Measurements from ENCODE around the gene ZC3H18. TPM values are rescaled to one million over a fixed set of nuclear protein-coding genes. Genes with fewer than 3 reads are reported as not detected.
A peak's percentile ranks its signal among the peaks of the same experiment; 100 is the strongest.

Gene ZC3H18
- total RNA-seq, 2 donors from 2014 or later: 7.9 to 10.0 TPM

DNA sequence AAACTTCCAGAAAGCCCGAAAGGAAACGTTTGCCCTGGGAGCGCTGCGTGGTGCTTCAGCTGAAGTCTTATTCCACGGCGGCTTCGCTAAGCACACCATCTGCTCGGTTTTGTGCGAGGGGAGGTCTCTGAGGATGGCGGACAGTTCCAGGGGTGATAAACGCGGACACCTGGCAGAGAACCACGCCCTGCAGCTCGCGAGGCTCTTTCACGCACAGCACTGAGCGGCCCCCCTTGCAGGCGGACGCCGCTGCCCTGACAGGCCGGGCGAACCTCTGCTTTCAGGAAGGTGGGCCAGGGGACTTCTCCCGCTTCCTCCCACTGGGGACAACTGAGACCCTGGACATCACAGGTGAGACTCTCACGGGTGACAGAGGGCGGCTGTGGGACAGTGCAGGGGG is 89.0 kb downstream of the ZC3H18 start:
- Histone ChIP-seq H3K27me3 (no peaks in the 10 kb centered on the region), H3K4me3 (no peak overlapping the region), H3K36me3 (peaks cover 12% of the 10 kb centered on the region), H3K4me1 (peaks cover 0 to 14% of the 10 kb centered on the region in 2 donors), H3K27ac (no peak overlapping the region), H3K9me3 (no peaks in the 10 kb centered on the region)
- no peak for TF ChIP-seq CTCF (IDR thresholded peaks at IDR 0.05)
- DNase-seq (ENCODE audit: low spot score): no peak

DNA sequence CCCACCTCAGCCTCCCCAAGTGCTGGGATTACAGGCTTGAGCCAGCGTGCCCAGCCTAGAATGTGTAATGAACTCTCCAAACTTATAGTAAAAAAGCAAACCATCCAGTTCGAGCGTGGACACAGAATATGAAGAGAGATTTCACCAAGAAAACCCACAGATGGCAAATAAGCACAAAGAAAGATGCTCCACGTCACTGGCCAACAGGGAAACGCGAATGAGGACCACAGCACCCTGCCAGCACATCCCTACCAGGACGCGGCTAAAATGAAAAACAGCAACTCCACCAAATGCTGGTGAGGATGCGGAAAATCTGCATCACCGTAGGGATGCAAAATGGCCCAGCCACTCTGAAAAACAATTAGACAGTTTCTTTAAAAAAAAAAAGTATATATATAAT is 91.3 kb downstream of the ZC3H18 start:
- TF ChIP-seq CTCF (IDR thresholded peaks at IDR 0.05): no peak
- H3K9me3 ChIP-seq: no peaks in the 10 kb centered on the region
- peaks cover 0 to 20% of the 10 kb centered on the region in 2 donors for H3K4me1 ChIP-seq
- no peak for DNase-seq (ENCODE audit: low spot score)
- H3K27ac ChIP-seq: no peak overlapping the region
- H3K36me3 ChIP-seq: peaks cover 12% of the 10 kb centered on the region
- no peak overlapping the region for H3K4me3 ChIP-seq
- no peaks in the 10 kb centered on the region for H3K27me3 ChIP-seq

- Histone ChIP-seq H3K36me3 (peaks cover 9% of the 10 kb centered on the region), H3K27me3 (no peaks in the 10 kb centered on the region), H3K4me1 (peaks cover 0 to 20% of the 10 kb centered on the region in 2 donors), H3K9me3 (no peaks in the 10 kb centered on the region), H3K4me3 (peak overlapping the region; percentile 80 to 99), H3K27ac (peak overlapping the region; percentile 80 to 95)
- no peak for TF ChIP-seq CTCF (IDR thresholded peaks at IDR 0.05)
- DNase-seq (ENCODE audit: low spot score): no peak
Measured at GRCh38 chr16:88662222-88662842, 92.1 kb downstream of the ZC3H18 start.

GRCh38 chr16:88662843-88663606 is 92.8 kb downstream of the ZC3H18 start, which contains the start of gene MVD:
MVD (minus strand) TSS chr16:88663091; CDS start chr16:88663080, 11 bp downstream.
- no peak for TF ChIP-seq CTCF (IDR thresholded peaks at IDR 0.05)
- H3K9me3 ChIP-seq: no peaks in the 10 kb centered on the region
- DNase-seq (ENCODE audit: low spot score): peak; percentile 99
- peak within 1 kb of the TSS; percentile 80 to 95 for H3K27ac ChIP-seq
- peak within 1 kb of the TSS; percentile 80 to 99 for H3K4me3 ChIP-seq
- H3K27me3 ChIP-seq: no peaks in the 10 kb centered on the region
- peaks cover 0 to 20% of the 10 kb centered on the region in 2 donors for H3K4me1 ChIP-seq
- H3K36me3 ChIP-seq: peaks cover 2% of the 10 kb centered on the region

DNA sequence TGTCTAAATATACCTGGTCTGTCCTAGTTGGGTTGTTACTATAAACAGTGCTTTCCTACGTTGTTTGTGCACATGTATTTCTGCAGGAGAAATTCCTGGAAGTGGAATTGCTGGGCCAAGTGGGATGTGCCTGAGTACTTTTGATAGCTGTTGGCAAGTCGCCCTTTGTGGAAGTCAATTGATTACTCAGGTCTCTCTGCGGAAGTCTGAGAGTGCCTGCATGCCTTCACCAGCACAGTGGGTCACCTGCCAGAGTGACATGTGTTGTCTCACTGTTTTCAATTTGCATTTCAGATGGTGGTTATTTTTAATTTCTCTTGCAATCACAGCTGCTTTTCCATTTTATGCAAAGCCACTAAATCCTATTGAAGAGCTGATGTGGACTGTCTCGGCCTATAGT is 94.9 kb downstream of the ZC3H18 start:
- H3K27ac ChIP-seq: no peak overlapping the region
- TF ChIP-seq CTCF (IDR thresholded peaks at IDR 0.05): no peak
- H3K27me3 ChIP-seq: no peaks in the 10 kb centered on the region
- no peaks in the 10 kb centered on the region for H3K9me3 ChIP-seq
- H3K4me1 ChIP-seq: peaks cover 0 to 20% of the 10 kb centered on the region in 2 donors
- no peak for DNase-seq (ENCODE audit: low spot score)
- no peaks in the 10 kb centered on the region for H3K36me3 ChIP-seq
- H3K4me3 ChIP-seq: no peak overlapping the region

Measured in right atrium auricular region (tissue), 2 donors.